Astrocyte of the spinal cord (primary cell): ENCODE results near the gene RAET1L.
"Not testable (repeated sequence)": the region's sequence is repeated elsewhere in the genome, so short reads cannot be mapped to it uniquely, and the experiment has no call there.

ENCODE experiments used
- DNase-seq: peaks from one replicate; pipeline ENCODE4 v3.0.0; 2011; ENCODE audit warnings: low read depth, low spot score
- H3K4me3 ChIP-seq: 2 replicates; pipeline ENCODE4 v1.5.1; 2011; ENCODE audit warnings: low read depth, mild to moderate bottlenecking, low read length, moderate library complexity
- in situ Hi-C: cut with HindIII; loops from 2 replicates; pipeline ENCODE4 v1.10.0; 2017; ENCODE audit warnings: low sequenced_read_pairs
- TF ChIP-seq, protein P1 (sequence below): IDR thresholded peaks from 2 replicates; pipeline ENCODE4 v1.5.1; 2012; ENCODE audit warnings: low read depth, mild to moderate bottlenecking, low read length, inconsistent platforms

The RAET1L gene

DNA sequence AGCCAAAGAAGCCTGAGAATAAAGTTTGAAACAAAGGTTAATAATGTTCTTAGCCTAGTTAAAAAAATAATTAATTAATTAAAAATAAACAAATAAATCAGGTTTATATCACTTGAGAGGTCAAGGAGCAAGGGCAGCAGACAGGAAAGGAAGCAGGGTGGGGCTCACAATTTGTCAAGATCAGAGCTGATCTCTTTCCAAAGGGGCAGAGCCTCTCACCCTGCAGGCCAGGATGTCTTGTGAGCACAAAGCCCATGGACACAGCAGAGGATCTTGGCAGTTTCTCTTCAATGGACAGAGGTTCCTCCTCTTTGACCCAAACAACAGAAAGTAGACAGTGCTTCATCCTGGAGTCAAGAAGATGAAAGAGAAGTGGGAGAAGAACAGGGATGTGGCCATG lies 46.7 kb downstream of the RAET1L start:
- DNase-seq, result no peak
- TF ChIP-seq, protein P1, sequence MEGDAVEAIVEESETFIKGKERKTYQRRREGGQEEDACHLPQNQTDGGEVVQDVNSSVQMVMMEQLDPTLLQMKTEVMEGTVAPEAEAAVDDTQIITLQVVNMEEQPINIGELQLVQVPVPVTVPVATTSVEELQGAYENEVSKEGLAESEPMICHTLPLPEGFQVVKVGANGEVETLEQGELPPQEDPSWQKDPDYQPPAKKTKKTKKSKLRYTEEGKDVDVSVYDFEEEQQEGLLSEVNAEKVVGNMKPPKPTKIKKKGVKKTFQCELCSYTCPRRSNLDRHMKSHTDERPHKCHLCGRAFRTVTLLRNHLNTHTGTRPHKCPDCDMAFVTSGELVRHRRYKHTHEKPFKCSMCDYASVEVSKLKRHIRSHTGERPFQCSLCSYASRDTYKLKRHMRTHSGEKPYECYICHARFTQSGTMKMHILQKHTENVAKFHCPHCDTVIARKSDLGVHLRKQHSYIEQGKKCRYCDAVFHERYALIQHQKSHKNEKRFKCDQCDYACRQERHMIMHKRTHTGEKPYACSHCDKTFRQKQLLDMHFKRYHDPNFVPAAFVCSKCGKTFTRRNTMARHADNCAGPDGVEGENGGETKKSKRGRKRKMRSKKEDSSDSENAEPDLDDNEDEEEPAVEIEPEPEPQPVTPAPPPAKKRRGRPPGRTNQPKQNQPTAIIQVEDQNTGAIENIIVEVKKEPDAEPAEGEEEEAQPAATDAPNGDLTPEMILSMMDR, result no peak
- in situ Hi-C loops, result no loop called here
- H3K4me3 ChIP-seq, result no peak overlapping the region

- in situ Hi-C loops, result no loop called here
- TF ChIP-seq, protein P1, result no peak
- H3K4me3 ChIP-seq, result no peak overlapping the region
- DNase-seq, result no peak
Observed at GRCh38 chr6:149977221-149977620, 48.1 kb downstream of the RAET1L start.

GRCh38 chr6:149975400-149975799 lies 49.9 kb downstream of the RAET1L start:
- no peak overlapping the region for H3K4me3 ChIP-seq
- TF ChIP-seq, protein P1, result no peak
- in situ Hi-C loops, result no loop called here
- no peak for DNase-seq

DNA sequence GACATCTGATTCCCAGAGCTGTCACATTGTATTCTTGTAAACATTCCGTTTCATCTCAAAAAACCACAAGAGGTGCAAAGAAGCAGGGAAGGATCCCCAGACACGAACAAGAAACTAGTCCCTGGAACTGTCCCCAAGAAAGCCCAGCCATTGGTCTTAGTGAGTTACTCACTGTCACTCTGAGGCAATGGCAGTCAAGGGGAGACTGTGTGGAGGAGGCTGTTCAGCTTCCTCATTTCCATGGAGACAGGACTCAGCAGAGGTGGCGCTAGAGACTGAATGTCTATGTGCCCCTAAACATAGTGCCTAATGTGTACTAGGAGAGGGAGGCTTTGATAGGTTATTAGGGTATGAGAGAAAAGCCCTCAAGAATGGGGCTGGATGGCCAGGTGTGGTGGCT lies 50.5 kb downstream of the RAET1L start:
- H3K4me3 ChIP-seq, result no peak overlapping the region
- in situ Hi-C loops, result no loop called here
- TF ChIP-seq, protein P1, result no peak
- DNase-seq, result no peak

DNA sequence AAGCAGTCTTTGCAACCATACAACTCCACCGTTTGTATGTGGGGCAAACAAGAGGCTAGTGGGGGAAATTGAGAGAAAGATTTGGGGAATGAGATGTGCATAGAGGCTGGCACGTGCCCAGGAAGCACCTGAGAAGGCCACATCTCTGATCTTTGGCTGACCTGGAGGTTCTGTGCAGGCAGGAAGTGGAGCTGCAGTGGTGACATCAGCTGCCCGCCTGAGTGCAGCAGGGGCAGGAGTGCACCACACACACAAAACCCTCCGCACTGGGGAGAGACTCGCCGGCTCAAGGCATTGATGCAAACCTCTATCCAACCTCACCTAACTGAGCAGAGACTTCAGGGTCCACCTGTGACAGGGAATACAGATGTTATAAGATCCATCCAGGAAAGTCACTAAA lies 50.9 kb downstream of the RAET1L start:
- in situ Hi-C loops, DNase-seq, H3K4me3 ChIP-seq: not testable (repeated sequence)

- TF ChIP-seq, protein P1, result no peak
- H3K4me3 ChIP-seq, result no peak overlapping the region
- in situ Hi-C loops, result no loop called here
- no peak for DNase-seq
Observed at GRCh38 chr6:149969635-149970034, 55.7 kb downstream of the RAET1L start.

- DNase-seq, H3K4me3 ChIP-seq, in situ Hi-C loops: not testable (repeated sequence)
Observed at GRCh38 chr6:149968909-149969308, 56.4 kb downstream of the RAET1L start.
